ENCODE results near the gene SLC6A5.

GRCh38 chr11:20617346-20618005 is 18.1 kb downstream of the SLC6A5 start:
- TF ChIP-seq POLR2A (IDR thresholded peaks at IDR 0.05; ENCODE audit: low read depth) (no peak), CTCF (IDR thresholded peaks at IDR 0.05) (no peak)
